GM10847 (cell line): Measurements from ENCODE around the gene MYLK.

Experiments used
- POLR2A ChIP-seq: IDR thresholded peaks from 2 replicates; pipeline ENCODE4 v1.6.1; 2011; ENCODE audit not compliant: insufficient read length; ENCODE audit errors: extremely low read depth

MYLK gene

DNA sequence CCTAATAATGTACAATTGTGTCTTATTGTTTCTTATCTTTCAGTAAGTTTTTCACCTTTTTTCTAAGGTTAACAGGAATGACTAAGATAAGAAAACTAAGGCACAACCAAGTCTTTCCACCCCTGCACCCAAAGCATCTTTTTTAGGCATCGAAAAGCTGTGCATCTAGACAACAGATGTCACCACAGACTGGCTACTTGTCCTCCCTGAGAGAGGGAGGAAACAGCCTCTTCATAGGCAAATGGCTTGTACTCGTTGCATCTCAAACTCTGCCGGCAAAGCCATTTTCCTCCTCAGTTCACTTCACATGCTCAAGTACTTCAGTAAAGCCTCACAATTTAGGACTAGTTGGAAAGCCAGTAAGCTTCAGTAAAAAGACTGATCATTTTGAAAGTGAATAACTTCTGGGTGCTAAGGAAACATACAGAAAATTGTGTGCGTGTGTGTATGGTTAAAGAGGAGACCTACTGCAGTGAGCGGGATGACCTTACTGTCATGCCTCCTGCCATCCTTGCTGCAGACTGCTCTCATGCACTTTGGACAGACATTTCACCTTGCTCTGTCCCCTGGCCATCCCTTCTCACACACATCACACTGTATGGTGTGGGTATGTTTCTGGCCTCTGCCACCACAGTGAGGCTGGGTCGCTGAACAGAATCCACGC lies 262.8 kb downstream of the MYLK start:
- TF ChIP-seq POLR2A, result no peak

DNA sequence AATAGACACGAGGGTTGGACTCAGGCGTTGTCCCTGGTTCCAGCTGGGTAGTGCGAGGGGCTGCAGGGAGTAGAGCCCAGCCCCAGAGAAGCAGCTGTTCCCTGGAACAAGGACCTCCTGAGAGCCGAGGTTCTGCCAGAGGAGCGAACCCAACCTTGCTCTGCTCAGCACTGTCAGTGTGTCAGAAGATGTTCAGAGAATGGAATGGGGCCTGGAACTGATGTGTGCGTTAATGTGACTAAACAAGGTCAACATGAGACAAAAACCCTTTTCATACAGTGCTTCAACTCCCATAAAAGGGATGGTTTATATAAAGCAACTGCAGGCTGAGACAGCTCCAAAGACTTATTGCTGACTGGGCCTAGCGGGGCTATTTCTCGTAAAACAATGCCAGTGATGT lies 263.8 kb downstream of the MYLK start:
- no peak for TF ChIP-seq POLR2A

DNA sequence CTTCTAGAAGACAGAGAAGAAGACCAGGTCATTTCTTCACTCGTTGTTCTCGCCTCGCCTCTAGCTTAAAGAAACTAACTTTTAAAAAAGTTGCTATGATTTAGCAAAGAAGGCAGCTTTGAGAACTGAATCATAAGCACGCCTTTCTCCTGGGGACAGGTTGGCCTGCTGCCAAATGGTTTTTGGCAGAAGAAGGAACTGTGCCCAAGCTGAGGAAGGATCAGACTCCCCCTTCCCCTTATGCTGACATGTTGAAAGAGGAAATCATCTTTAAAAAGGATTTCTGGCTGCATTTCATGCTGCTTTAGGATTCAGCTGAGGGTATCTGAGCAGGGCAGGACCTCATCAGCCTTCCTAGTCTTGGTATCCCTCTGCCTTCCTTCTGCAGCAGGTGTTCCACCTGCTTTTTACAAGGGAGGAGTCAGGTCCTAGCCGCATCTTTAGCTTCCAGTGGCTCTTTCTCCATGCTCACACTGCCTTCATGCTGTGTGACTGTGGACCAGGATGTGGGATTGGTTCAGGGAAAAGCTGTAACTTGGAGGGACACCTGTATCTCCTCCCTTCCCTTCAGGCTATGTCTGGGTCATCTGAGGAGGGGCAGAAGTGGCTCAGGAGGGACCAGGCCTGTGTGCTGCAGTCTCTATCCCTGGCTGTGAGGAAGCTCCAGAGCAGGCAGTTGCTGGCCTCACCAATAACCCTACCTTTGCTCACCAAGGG lies 265.2 kb downstream of the MYLK start:
- no peak for TF ChIP-seq POLR2A

DNA sequence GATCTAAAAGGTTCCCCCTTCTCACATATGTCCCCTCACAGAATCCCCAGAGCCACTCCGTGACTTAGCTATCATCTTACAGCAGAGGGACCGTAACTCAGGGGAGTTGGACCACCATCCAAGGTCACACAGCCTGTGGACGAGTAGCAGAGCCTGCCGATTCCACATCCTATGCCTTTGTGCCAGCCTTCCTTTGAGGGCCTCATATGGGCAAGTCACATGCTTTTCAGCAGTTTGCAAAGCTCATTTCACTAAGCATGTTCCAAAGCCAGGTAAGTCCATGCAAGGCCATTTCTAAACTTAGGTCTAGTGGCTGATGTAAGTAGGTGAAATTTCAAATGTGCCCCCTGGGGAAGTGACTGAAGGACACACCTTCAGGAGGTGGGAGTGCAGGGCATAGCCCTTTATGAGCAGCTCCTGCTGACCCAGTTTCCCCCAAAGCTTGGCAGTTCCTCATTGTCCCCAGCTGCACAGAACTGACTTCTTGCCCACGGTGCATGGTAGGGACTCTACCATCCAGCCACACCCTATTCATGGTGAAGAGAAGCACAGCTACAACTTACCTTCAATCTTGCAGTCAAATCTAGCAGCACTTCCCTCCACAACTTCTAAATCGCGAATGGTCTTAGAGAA lies 265.9 kb downstream of the MYLK start:
- no peak for TF ChIP-seq POLR2A

DNA sequence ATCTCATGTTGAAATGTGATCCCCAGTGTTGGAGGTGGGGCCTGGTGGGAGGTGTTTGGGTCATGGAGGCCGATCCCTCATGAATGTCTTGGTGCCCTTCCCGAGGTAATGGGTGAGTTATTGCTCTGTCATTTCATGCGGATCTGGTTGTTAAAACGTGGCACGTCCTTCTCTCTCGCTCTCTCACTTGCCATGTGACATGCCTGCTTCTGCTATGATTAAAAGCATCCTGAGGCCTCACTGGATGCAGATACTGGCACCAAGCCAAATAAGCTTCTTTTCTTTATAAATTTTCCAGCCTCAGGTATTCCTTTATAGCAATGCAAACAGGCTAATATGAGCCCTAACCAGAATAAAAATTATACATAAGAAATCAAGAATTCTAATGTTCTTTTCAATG lies 267.5 kb downstream of the MYLK start:
- no peak for TF ChIP-seq POLR2A

DNA sequence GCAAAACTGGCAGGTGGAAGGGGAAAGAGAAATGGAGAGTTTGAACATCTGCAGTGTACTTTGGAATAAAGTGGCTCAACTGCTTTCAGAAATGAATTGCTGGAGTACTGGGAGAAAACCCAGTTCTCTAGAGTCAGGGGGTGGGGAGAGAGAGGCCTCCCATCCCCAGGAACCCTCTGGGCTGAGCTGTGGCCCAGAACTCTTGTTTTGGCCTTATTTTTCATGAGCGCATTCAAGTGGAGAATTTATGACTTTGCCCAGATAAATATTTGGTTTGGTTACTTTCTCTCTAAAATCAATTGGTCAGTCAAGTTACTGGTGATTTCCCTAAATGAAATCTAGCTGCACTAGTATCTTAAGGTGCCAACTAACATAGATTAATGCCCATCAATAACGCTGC lies 270.6 kb downstream of the MYLK start:
- no peak for TF ChIP-seq POLR2A

DNA sequence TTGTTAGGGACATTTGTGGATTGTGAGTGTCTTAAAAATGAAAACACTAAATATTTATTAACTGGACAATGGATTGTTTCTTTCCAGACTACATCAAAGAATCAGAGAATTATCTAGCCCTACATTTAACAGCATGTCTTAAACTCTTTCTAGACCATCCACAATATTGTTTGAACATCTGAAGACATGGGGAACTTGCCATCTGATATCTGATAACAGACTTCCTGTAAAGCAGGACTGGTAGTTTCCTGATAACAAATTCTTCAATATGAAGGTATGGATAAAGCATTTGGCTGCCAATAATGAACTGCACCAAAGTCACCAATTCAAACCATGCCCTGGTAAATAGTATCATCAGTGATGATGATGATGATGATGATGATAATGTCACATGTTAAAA lies 273.1 kb downstream of the MYLK start:
- TF ChIP-seq POLR2A, result no peak

DNA sequence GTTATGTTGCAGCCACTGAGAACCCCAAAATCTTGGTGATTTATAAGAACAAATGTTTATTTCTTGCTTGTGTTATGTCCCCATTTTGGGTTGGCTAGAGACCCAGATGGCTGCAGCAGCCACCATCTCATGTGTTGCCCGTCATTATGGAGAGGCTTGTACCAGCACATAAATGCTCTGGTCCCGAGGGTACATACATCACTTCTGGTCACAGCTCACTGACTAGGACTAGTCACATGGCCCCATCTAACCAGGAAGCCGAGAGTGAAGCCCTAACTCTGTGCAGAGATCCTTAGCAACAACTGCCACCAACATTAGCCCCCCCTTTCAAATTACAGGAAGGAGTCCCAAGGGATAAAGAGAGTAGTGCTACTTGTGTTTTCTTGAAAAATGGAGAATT lies 273.8 kb downstream of the MYLK start:
- no peak for TF ChIP-seq POLR2A

DNA sequence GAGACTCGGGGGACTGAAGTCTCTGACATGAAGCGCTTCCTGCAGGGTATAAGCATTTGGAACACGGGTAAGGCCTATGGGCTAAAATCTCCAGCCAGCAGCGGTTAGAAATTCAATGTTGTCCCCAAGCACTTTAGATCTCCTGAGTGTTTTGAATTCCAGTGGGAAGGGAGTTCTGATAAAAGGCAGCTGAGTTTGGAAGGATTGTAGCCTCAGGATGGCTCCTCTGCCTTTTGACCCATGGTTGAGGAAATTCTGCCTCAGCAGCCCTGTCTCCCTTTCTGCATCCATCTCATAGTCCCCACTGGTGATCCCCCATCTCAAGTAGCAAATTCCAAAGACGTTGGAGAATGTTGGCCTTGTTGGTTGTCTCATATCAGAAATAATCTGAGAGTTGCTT lies 275.1 kb downstream of the MYLK start:
- TF ChIP-seq POLR2A, result no peak

DNA sequence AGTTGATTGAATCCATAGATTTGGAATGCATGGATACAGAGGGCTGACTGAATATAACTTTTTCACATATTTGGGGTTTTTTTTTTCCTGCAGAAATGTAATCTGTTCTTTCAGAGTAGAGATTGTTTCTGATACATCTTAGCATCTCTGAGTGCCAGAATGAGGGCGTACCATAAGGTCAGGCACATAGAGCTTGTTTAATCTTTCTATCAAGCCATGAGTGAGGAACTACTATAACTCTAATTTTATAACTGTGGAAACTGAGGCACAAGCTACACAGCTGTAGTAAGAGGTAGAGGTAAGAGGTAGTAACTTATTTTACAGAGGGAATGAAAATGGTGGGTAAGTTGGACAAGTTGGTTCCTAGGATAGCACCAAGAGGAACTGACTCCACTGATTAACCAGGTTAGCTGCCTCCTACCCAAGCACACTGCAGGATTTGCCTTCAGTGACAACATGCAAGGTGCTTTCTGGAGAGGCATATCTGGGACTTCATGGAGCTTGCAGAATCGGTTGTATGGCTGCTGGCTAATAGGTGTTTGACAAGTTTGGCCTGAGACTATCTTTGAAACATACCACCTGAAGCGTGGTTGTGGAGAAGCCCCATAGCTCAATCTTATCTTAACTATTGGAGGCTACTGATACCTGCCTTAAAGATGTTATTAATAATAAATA lies 275.7 kb downstream of the MYLK start:
- TF ChIP-seq POLR2A, result no peak

DNA sequence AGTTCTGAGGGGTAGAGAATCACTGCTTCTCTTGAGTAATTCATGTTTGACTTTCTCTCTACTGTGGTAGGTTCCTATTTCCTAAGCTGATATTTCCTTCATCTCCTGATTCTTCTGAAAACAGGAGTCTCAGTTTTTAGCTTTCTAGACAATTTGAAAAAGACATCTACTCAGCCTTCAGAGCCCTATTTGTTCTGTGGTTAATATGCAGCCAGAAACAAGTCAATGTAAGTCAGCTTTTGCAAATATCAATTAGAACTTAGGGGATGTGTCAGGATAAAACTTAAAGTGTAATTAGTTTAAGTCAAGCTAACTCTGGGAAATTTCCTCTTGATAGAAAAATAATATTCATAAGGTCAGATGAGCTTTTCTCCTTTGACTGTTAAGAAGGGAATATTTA lies 277.6 kb downstream of the MYLK start:
- TF ChIP-seq POLR2A, result no peak

DNA sequence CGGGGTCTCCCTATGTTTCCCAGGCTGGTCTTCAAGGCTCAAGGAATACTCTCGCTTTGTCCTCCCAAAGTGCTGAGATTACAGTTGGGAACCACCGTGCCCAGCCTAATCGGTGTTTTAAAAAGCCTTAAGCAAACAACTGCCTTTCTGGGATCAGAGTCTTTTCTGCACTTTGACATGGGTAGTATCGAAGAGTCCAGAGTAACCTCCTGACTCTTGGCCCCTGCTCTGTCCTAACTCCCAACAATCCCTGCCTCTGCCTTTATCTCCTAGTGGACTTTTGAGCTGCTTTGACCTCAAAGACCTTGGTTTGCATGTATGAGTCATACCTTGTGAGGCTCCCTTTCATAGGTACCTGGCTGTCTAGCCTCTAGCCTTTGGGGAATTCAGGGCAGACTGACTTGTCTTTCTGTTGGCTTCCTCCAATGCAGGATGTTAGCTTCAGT lies 278.3 kb downstream of the MYLK start:
- TF ChIP-seq POLR2A, result no peak

DNA sequence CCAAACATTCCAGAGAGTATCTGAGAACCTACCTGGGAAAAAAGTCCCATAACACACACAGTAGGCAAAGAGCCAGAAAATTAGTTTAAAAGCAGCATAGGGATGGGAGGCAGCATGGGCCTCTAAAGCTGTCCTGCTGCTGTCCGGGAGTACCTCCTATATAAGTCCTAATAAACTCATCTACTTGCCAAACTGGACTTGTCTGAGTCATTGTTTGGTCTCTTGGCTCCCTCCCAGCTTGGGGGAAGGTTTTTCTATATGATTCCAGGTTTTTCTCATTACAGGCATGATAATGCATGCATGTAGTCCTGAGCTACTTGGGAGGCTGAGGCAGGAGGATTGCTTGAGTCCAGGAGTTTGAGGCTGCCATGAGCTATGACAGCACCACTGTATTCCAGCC lies 281.8 kb downstream of the MYLK start:
- TF ChIP-seq POLR2A, result no peak

DNA sequence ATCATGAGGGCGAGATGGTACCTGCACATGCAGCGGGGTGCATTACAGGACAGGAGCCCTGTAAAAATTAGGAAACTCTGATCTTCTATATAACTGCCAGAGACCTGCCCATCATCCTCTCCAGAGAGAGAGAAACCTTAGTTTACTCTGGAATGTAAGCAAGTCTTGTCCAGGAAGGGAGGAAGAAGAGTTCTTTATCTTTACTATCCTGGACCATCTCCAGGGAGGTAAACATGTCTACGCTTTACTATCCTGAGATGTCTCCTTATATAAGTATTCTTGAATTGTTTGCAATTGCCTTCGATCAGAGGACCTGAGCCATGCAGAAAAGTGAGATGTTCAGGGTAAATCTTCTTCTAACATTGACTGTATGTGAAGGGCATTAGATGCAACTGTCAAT lies 286.6 kb downstream of the MYLK start:
- TF ChIP-seq POLR2A, result no peak

DNA sequence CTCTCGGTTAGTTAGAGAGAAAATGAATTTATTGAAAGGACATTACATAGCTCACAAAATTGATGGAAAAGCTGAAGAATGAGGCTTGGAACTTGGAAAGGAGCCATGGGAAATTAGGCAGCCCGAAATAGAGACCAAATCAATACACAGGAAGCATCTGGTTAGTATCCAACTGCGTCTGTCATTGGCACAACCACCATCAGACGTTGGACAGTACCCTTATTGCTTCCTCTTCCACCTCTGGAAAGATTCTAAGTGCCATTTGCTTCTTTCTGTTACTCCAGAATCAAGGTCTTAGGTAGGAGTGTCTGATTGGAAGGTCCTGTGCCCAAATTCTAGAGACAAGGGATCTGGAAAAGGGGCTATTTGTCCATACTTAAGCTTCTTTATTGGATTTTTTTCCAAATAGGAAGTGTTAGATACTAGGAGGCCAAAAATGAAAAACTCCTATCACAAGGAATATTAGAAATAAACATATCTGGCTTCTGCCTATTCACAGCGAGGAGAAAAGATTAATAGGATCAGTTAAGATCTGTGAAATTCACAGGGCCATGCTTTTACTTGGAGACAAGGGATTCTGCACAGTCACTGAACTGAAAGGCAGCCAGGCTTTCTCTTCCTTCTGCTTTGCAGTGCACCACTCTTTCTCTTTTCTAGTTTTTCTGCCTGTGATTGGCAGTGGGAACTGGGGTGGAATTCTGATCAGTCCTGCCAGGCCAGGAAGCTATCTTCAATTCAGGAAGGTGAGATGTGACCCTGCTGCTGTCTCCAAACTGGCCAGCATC lies 288.5 kb downstream of the MYLK start:
- no peak for TF ChIP-seq POLR2A

DNA sequence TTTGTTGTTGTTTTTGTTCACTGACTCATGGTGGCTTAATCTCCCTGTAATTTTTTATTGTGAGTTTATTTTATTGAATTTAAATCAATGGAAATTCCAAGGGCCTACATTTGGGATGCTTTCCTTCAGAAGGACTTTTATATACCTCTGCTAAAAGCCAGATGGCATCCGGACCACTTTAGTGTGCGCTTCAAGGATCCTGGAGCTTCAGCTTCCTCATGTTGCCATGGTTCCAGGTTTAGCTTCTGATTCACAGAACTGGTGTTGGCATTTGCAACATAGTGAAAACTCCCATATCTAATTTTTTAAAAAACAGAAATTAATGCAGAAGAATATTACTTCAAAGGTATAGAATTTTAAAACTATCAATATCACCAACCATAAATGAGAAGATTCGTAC lies 290.8 kb downstream of the MYLK start:
- no peak for TF ChIP-seq POLR2A
